SK-MEL-5 (cell line): ENCODE results near the gene IFI16. TPM values are rescaled to one million over a fixed set of nuclear protein-coding genes. Genes with fewer than 3 reads are reported as not detected.
"Not testable (repeated sequence)": the region's sequence is repeated elsewhere in the genome, so short reads cannot be mapped to it uniquely, and the experiment has no call there.

Experiments used
- DNase-seq: peaks from one replicate; pipeline ENCODE4 v3.0.0-alpha.2; 2016; ENCODE audit warnings: low read depth, low spot score
- in situ Hi-C: cut with HindIII; loops from 2 replicates; pipeline ENCODE4 v1.10.0; 2016; ENCODE audit warnings: low sequenced_read_pairs, high pct_unique_total_duplicates, low pct_unique_long_range_greater_than_20kb
- total RNA-seq: library from RNA; depleted of rRNA; stranded (reverse); fragments of >200 nt; shearing (Covaris generic); gene quantifications from 2 replicates; pipeline ENCODE4 v1.2.3, GENCODE V29; 2014

IFI16 gene
- total RNA-seq, 1 experiment from 2014 or later = 91.7 TPM

GRCh38 chr1:159040206-159040605 is 30.5 kb downstream of the IFI16 start:
- DNase-seq = no peak
- in situ Hi-C loops = no loop called here

- in situ Hi-C loops = no loop called here
- no peak for DNase-seq
These were observed 31.4 kb downstream of the IFI16 start for GRCh38 chr1:159040893-159041724.

- in situ Hi-C loops, DNase-seq: not testable (repeated sequence)
These were observed 36.8 kb downstream of the IFI16 start for GRCh38 chr1:159046486-159046885.

- in situ Hi-C loops = no loop called here
- DNase-seq = no peak
These were observed 41.7 kb downstream of the IFI16 start for GRCh38 chr1:159051436-159051835.

GRCh38 chr1:159054427-159054826 is 44.7 kb downstream of the IFI16 start:
- in situ Hi-C loops = no loop called here
- peak; percentile 31 for DNase-seq

GRCh38 chr1:159055181-159055641 is 45.5 kb downstream of the IFI16 start:
- DNase-seq = peak; percentile 22
- in situ Hi-C loops = no loop called here

GRCh38 chr1:159056069-159056698 is 46.5 kb downstream of the IFI16 start:
- in situ Hi-C loops = no loop called here
- peak; percentile 97 for DNase-seq

- in situ Hi-C loops = no loop called here
- no peak for DNase-seq
These were observed 49.0 kb downstream of the IFI16 start for GRCh38 chr1:159058751-159059150.

GRCh38 chr1:159065106-159065505 is 55.4 kb downstream of the IFI16 start:
- DNase-seq = no peak
- in situ Hi-C loops = no loop called here

GRCh38 chr1:159066108-159066507 is 56.4 kb downstream of the IFI16 start:
- DNase-seq = no peak
- in situ Hi-C loops = no loop called here

- DNase-seq = no peak
- in situ Hi-C loops = no loop called here
These were observed 58.3 kb downstream of the IFI16 start for GRCh38 chr1:159067699-159068621.

- in situ Hi-C loops = no loop called here
These were observed 59.2 kb downstream of the IFI16 start for GRCh38 chr1:159068886-159069285.

GRCh38 chr1:159071970-159072582 is 62.4 kb downstream of the IFI16 start:
- peak; percentile 76 for DNase-seq
- in situ Hi-C loops = no loop called here

More at GRCh38 chr1:159068886-159069285, 59.2 kb downstream of the IFI16 start:
- no peak for DNase-seq

GRCh38 chr1:159076438-159077119 is 66.9 kb downstream of the IFI16 start, which contains the start of gene AIM2:
AIM2 (minus strand) TSS chr1:159076766; CDS start chr1:159073499, 3,267 bp downstream.
- in situ Hi-C loops = no loop called here

GRCh38 chr1:159077120-159077961 is 67.6 kb downstream of the IFI16 start:
- DNase-seq = peak; percentile 73
- in situ Hi-C loops = no loop called here

More at GRCh38 chr1:159076438-159077119, 66.9 kb downstream of the IFI16 start, which contains the start of gene AIM2:
- DNase-seq = peak; percentile 33

- DNase-seq = no peak
- in situ Hi-C loops = no loop called here
These were observed 69.8 kb downstream of the IFI16 start for GRCh38 chr1:159079525-159079924.
